Right lobe of liver (tissue), 4 donors: ENCODE results near the gene VSTM4.

Experiments used
- CTCF ChIP-seq, 4 donors: fragments of 200-600 bp in 3 of 4; fragments of 450-650 bp in 1 of 4; IDR thresholded peaks; one replicate each; pipeline versions ENCODE4 v1.5.1 to v1.8.0; 2016 to 2022; ENCODE audit warnings: antibody characterized with exemption in 4 of 4, mild to moderate bottlenecking in 2 of 4
- POLR2A ChIP-seq: fragments of 450-650 bp; IDR thresholded peaks from one replicate; pipeline ENCODE4 v1.6.1; 2017; ENCODE audit warnings: antibody characterized with exemption, mild to moderate bottlenecking
- donor health status: DM: no; HTN: no; CAD: no.
- donor health status: DM: no; HTN: no; CAD: no.
- donor health status: DM: no; HTN: yes; CAD: no.

- TF ChIP-seq CTCF (IDR thresholded peaks at IDR 0.05) (no peak), POLR2A (no peak)
These were observed 142.3 kb downstream of the VSTM4 start for GRCh38 chr10:48973065-48973464.
